ENCODE data around the gene UROD. TPM values are rescaled to one million over a fixed set of nuclear protein-coding genes. Genes with fewer than 3 reads are reported as not detected.

The UROD gene
- polyA plus RNA-seq, 3 donors from 2014 or later = 67.6 to 110 (median 102) TPM

Other genes with a start within 250 kb of the UROD start
- gene RPS8, start 236.7 kb upstream of the UROD start, polyA plus RNA-seq = 100 to 1,000 TPM; 412 to 772 (median 474) TPM
- gene BEST4, start 224.1 kb upstream of the UROD start, polyA plus RNA-seq = under 1 TPM in 1 of 3 donors, not detected in 2; 0.37 TPM
- gene PLK3, start 211.9 kb upstream of the UROD start, polyA plus RNA-seq = 1 to 10 TPM; 2.1 to 5.0 (median 2.1) TPM
- gene DYNLT4, start 204.9 kb upstream of the UROD start, polyA plus RNA-seq = not detected
- under 1 TPM in 1 of 3 donors, not detected in 2; 0.38 TPM for gene BTBD19, start 203.7 kb upstream of the UROD start, polyA plus RNA-seq
- under 1 TPM in 1 of 3 donors, not detected in 2; 0.20 TPM for gene PTCH2, start 169.0 kb upstream of the UROD start, polyA plus RNA-seq
- 10 to 100 TPM; 18.1 to 32.7 (median 24.4) TPM for gene EIF2B3, start 25.7 kb upstream of the UROD start, polyA plus RNA-seq
- gene HECTD3, start 930 bp upstream of the UROD start, polyA plus RNA-seq = 10 to 100 TPM in 2 of 3 donors, 1 to 10 TPM in 1; 8.2 to 22.4 (median 17.5) TPM
- gene ZSWIM5, start 194.4 kb downstream of the UROD start, polyA plus RNA-seq = under 1 TPM in 2 of 3 donors, not detected in 1; 0.16 to 0.17 TPM

Measured in immature natural killer cell (primary cell).